ENCODE results near the gene HTRA1.

The HTRA1 gene

GRCh38 chr10:122516734-122517133 lies 55.4 kb downstream of the HTRA1 start:
- DNase-seq (ENCODE audit: low spot score) = no peak
- no peak for TF ChIP-seq CTCF (IDR thresholded peaks at IDR 0.05; ENCODE audit: extremely low read depth, missing control alignments)

- DNase-seq (ENCODE audit: low spot score) = no peak
- TF ChIP-seq CTCF (IDR thresholded peaks at IDR 0.05; ENCODE audit: extremely low read depth, missing control alignments) = no peak
Observed at GRCh38 chr10:122519144-122519543, 57.8 kb downstream of the HTRA1 start.

GRCh38 chr10:122519873-122520272 lies 58.5 kb downstream of the HTRA1 start:
- DNase-seq (ENCODE audit: low spot score) = no peak
- no peak for TF ChIP-seq CTCF (IDR thresholded peaks at IDR 0.05; ENCODE audit: extremely low read depth, missing control alignments)

GRCh38 chr10:122521011-122521410 lies 59.7 kb downstream of the HTRA1 start:
- TF ChIP-seq CTCF (IDR thresholded peaks at IDR 0.05; ENCODE audit: extremely low read depth, missing control alignments) = no peak
- DNase-seq (ENCODE audit: low spot score) = no peak

GRCh38 chr10:122524811-122525210 lies 63.5 kb downstream of the HTRA1 start:
- no peak for TF ChIP-seq CTCF (IDR thresholded peaks at IDR 0.05; ENCODE audit: extremely low read depth, missing control alignments)
- DNase-seq (ENCODE audit: low spot score) = no peak

GRCh38 chr10:122525788-122526187 lies 64.4 kb downstream of the HTRA1 start:
- TF ChIP-seq CTCF (IDR thresholded peaks at IDR 0.05; ENCODE audit: extremely low read depth, missing control alignments) = no peak
- no peak for DNase-seq (ENCODE audit: low spot score)

GRCh38 chr10:122526892-122527291 lies 65.5 kb downstream of the HTRA1 start:
- no peak for TF ChIP-seq CTCF (IDR thresholded peaks at IDR 0.05; ENCODE audit: extremely low read depth, missing control alignments)
- no peak for DNase-seq (ENCODE audit: low spot score)
